ENCODE data around the gene PLEKHA7. TPM values are rescaled to one million over a fixed set of nuclear protein-coding genes. Genes with fewer than 3 reads are reported as not detected.

Gene PLEKHA7
- total and polyA plus RNA-seq, 2 donors from 2014 or later: 24.4 to 65.7 TPM

DNA sequence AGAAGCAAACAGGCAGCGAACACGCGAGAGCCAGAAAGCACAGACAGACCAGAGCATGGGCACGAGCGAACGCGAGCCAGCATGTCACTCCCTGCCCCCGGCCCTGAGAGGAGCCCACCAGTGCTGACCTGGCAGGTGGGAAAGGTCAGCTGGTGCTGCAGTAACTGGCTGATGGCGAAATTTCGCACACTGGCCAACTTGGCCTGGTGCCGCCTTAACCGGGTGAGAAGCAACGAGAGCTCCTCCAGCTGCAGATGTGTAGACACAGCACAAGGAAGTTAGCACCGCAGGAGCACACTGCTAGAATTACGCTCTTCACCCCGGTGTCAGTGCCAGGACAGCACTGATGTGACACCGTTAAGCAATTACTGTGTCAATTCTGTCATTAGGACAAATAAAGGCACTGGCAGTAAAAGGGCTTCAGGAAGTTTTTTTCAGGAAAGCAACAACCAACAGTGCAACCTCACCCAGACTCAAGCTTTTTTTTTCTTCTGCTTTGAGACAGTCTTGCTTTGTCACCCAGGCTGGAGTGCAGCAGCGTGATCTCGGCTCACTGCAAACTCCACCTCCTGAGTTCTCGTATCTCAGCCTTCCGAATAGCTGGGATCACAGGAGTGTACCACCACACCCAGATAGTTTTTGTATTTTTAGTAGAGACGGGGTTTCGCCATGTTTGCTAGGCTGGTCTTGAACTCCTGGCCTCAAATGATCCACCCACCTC is 199.0 kb downstream of the PLEKHA7 start:
- Histone ChIP-seq H3K27me3 (ENCODE audit: control insufficient read depth, insufficient read depth, low read length) (no peaks in the 10 kb centered on the region), H3K36me3 (ENCODE audit: control insufficient read depth in 2 of 3, insufficient read depth in 3 of 3, low read length in 3 of 3) (peaks cover 0 to 53% (median 11%) of the 10 kb centered on the region in 3 donors), H3K4me3 (ENCODE audit: low read length in 3 of 3) (no peak overlapping the region), H3K27ac (ENCODE audit: low read depth in 2 of 2, low read length in 2 of 2) (no peak overlapping the region), H3K9ac (ENCODE audit: low read length in 3 of 3) (no peak overlapping the region), H3K9me3 (ENCODE audit: control insufficient read depth in 2 of 3, insufficient read depth in 1 of 3, low read length in 3 of 3) (no peaks in the 10 kb centered on the region), H3K4me1 (ENCODE audit: control insufficient read depth in 2 of 3, insufficient read depth in 2 of 3, low read depth in 1 of 3, low read length in 3 of 3) (peaks cover 0 to 9% (median 3%) of the 10 kb centered on the region in 3 donors)
- FAIRE-seq (no peak), DNase-seq (no peak)
- intact Hi-C loops (cut with DNase I): no loop called here
- TF ChIP-seq, protein P1, sequence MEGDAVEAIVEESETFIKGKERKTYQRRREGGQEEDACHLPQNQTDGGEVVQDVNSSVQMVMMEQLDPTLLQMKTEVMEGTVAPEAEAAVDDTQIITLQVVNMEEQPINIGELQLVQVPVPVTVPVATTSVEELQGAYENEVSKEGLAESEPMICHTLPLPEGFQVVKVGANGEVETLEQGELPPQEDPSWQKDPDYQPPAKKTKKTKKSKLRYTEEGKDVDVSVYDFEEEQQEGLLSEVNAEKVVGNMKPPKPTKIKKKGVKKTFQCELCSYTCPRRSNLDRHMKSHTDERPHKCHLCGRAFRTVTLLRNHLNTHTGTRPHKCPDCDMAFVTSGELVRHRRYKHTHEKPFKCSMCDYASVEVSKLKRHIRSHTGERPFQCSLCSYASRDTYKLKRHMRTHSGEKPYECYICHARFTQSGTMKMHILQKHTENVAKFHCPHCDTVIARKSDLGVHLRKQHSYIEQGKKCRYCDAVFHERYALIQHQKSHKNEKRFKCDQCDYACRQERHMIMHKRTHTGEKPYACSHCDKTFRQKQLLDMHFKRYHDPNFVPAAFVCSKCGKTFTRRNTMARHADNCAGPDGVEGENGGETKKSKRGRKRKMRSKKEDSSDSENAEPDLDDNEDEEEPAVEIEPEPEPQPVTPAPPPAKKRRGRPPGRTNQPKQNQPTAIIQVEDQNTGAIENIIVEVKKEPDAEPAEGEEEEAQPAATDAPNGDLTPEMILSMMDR (IDR thresholded peaks at IDR 0.05; ENCODE audit: borderline replicate concordance, extremely low read depth, insufficient read depth): no peak

DNA sequence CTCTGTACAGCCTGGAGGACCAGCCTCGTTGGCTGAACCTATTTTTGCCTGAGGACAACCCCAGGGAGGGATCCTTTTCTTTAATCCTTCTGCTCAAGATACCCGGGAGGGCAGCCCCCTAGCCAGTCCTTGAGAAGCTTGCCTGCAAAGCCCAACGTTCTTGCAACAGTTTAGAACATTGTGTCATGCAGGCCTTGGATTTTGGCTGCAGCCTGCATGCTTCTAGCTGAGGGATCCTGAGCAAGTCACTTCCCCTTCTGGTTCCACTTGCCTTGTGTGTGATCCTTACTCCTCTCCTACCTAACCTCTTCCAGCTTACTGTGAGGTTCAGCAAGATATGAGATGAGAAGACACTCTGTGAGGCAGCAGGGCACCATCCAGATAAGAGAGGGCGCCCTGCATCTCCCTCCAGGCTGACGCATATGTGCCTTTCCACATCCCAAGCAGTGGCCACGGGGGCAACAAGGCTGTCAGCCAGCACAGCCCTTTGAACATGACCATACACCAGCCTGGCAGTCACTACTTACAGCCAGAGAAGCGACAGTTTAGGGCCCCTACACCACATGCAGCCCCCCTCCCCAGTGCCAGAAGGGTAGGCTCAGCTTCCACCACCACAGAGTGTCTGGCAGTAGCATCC is 199.7 kb downstream of the PLEKHA7 start:
- no peaks in the 10 kb centered on the region for H3K9me3 ChIP-seq (ENCODE audit: control insufficient read depth in 2 of 3, insufficient read depth in 1 of 3, low read length in 3 of 3)
- H3K4me3 ChIP-seq (ENCODE audit: low read length in 3 of 3): no peak overlapping the region
- intact Hi-C loops (cut with DNase I): no loop called here
- H3K4me1 ChIP-seq (ENCODE audit: control insufficient read depth in 2 of 3, insufficient read depth in 2 of 3, low read depth in 1 of 3, low read length in 3 of 3): peaks cover 0 to 9% (median 0%) of the 10 kb centered on the region in 3 donors
- no peak overlapping the region for H3K9ac ChIP-seq (ENCODE audit: low read length in 3 of 3)
- H3K36me3 ChIP-seq (ENCODE audit: control insufficient read depth in 2 of 3, insufficient read depth in 3 of 3, low read length in 3 of 3): peaks cover 0 to 57% (median 11%) of the 10 kb centered on the region in 3 donors
- DNase-seq: no peak
- no peaks in the 10 kb centered on the region for H3K27me3 ChIP-seq (ENCODE audit: control insufficient read depth, insufficient read depth, low read length)
- no peak overlapping the region for H3K27ac ChIP-seq (ENCODE audit: low read depth in 2 of 2, low read length in 2 of 2)
- FAIRE-seq: no peak
- TF ChIP-seq, protein P1 (IDR thresholded peaks at IDR 0.05; ENCODE audit: borderline replicate concordance, extremely low read depth, insufficient read depth): no peak

DNA sequence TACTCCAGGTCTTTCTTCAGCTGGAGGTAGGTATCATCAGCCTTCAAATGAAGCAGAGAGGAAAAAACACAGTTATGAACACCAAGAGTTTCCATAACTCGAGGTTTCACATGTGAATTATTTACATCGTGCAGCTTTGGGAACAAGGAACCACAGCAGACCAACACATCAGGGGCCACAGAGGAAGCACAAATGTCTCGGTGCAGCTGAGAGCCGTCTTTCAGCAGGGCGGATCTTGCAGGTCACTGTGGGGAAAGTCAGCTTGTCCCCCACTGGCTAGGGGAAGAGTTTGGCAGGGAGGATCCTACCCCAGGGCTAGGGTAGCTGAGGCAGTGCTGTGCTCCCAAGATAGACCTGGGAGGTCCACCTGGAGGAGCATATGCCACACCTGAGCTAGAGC is 201.1 kb downstream of the PLEKHA7 start:
- FAIRE-seq (no peak), DNase-seq (no peak)
- Histone ChIP-seq H3K27ac (ENCODE audit: low read depth in 2 of 2, low read length in 2 of 2) (no peak overlapping the region), H3K9me3 (ENCODE audit: control insufficient read depth in 2 of 3, insufficient read depth in 1 of 3, low read length in 3 of 3) (no peaks in the 10 kb centered on the region), H3K4me1 (ENCODE audit: control insufficient read depth in 2 of 3, insufficient read depth in 2 of 3, low read depth in 1 of 3, low read length in 3 of 3) (peaks cover 0 to 11% (median 0%) of the 10 kb centered on the region in 3 donors), H3K4me3 (ENCODE audit: low read length in 3 of 3) (no peak overlapping the region), H3K27me3 (ENCODE audit: control insufficient read depth, insufficient read depth, low read length) (no peaks in the 10 kb centered on the region), H3K9ac (ENCODE audit: low read length in 3 of 3) (no peak overlapping the region), H3K36me3 (ENCODE audit: control insufficient read depth in 2 of 3, insufficient read depth in 3 of 3, low read length in 3 of 3) (peaks cover 0 to 57% (median 11%) of the 10 kb centered on the region in 3 donors)
- TF ChIP-seq, protein P1 (IDR thresholded peaks at IDR 0.05; ENCODE audit: borderline replicate concordance, extremely low read depth, insufficient read depth): no peak
- intact Hi-C loops (cut with DNase I): no loop called here
